HG02973 (cell line): ENCODE measurements around the gene KIF6.

ENCODE experiments used
- ATAC-seq: cut with Tn5 transposase; IDR thresholded peaks from one replicate; pipeline ENCODE4 v1.9.1; 2021; ENCODE audit warnings: moderate library complexity; ENCODE audit not compliant: unreplicated experiment

The KIF6 gene

GRCh38 chr6:39599341-39599740 lies 125.9 kb downstream of the KIF6 start:
- ATAC-seq, result no peak

DNA sequence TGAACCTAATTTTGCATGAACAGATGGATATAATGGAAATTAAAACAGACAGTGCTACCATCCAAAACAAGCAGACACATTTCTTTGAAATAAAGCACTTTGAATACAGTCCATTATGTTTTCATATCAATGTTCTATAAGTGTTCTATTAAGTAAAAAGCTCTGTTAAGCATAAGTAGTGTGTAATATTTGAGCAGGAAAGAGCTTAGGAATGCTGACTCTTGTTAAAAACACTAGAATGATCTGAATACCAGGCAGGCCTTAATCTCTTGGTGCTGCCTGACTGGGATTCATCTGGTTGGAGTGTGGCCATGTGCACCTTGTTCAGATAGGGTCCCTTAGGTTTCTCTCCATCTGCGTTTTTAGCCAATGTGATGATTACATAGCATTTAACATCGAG lies 130.9 kb downstream of the KIF6 start:
- ATAC-seq, result no peak

DNA sequence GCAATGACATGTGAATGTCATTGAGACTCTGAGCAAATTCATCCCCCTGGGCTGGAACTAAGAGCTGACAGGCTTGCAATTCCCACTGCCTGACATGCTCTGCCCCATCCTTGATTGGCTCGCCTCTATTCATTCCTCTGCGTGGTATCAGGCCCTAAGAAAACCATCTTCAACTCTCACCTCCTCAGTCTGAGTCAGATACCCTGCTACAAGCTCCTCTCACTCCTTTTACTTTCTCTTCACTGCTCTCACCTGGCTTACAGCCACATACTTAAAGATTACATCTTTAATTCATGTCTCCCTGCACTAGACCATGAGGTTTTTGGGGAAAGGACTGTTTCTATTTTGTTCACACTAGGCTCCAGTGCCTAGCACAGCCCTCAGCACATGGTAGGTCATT lies 131.6 kb downstream of the KIF6 start:
- no peak for ATAC-seq

GRCh38 chr6:39590871-39591393 lies 134.3 kb downstream of the KIF6 start:
- no peak for ATAC-seq

- ATAC-seq, result no peak
These were observed 138.1 kb downstream of the KIF6 start for GRCh38 chr6:39587080-39587479.

- ATAC-seq, result no peak
These were observed 139.6 kb downstream of the KIF6 start for GRCh38 chr6:39585641-39586040.

- ATAC-seq, result no peak
These were observed 147.6 kb downstream of the KIF6 start for GRCh38 chr6:39577446-39578165.

- ATAC-seq, result no peak
These were observed 148.5 kb downstream of the KIF6 start for GRCh38 chr6:39576556-39577303.

- ATAC-seq, result no peak
These were observed 150.2 kb downstream of the KIF6 start for GRCh38 chr6:39574991-39575390.

DNA sequence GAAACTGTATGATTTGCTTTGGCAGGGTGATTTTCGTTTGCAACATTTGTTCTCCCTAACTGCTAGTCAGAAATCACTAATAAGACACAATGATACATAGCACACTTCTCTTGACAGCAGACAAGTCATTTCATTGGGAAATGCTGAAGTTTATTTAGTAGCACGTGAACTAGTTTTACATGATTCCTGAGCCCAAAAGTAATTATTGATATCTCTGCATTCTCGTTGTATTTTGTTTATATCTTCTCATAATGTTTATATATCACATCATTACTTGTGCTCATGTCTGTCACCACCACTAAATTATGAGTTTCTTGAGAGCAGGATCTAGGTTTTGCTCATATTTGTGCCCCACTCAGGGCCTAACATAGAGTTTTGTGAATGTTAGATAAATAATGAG lies 151.7 kb downstream of the KIF6 start:
- no peak for ATAC-seq

- ATAC-seq, result no peak
These were observed 152.4 kb downstream of the KIF6 start for GRCh38 chr6:39572661-39573340.

- ATAC-seq, result no peak
These were observed 156.3 kb downstream of the KIF6 start for GRCh38 chr6:39568896-39569295.

- no peak for ATAC-seq
These were observed 158.1 kb downstream of the KIF6 start for GRCh38 chr6:39567091-39567490.

GRCh38 chr6:39566456-39566855 lies 158.8 kb downstream of the KIF6 start:
- ATAC-seq, result no peak

DNA sequence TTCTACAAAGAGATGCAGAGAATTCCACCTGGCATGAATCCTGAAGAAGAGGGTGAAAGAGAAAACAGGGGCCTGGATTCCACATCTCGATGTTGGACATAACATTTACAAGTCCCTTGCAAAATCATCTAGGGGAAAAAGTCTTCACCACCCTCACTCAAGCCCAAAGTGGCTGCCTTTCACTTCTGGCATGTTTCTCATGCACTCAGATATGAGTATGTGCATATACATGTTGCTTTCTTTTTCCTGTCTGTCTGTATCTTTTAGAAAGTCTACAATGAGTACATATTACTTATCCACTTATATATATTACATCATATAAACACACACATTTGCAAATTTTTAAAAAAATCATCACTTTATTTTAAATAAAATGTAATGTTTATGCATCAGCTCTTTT lies 159.3 kb downstream of the KIF6 start:
- ATAC-seq, result no peak

DNA sequence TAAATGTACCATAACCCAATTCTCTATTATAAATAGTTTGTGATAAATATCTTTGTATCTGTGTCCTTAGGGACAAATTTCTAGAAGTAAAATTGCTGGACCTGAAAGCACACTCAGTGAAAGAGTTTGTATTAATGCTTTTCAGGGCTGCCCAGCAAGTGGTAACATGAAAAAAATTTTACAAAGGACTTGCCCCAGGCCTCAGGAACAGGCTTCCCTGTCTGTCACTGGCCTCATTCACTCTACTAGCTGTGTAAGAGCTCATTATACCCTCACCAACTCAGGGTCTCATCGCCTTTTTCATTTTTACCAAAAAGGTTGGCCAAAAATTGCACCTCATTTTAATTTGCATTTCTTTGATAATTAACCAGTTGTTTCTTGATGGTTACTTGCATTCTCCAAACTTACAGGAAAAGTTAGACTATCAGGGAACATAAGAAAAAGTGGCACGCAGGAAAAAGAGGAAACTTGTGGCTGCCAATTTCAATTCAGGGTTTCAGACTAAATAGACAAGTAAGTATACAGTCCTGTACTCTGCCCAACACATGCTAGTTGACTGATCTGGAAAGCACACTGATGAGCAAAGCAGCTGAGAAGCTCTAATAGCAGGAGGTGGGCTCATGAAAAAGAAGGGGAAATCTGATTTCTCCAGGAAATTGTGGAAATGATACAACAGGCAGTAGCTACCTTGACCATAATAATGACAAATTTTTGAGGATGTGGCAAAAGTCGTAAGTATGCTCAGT lies 161.5 kb downstream of the KIF6 start:
- no peak for ATAC-seq

- ATAC-seq, result no peak
These were observed 163.5 kb downstream of the KIF6 start for GRCh38 chr6:39561536-39562266.

- no peak for ATAC-seq
These were observed 164.3 kb downstream of the KIF6 start for GRCh38 chr6:39560915-39561314.

DNA sequence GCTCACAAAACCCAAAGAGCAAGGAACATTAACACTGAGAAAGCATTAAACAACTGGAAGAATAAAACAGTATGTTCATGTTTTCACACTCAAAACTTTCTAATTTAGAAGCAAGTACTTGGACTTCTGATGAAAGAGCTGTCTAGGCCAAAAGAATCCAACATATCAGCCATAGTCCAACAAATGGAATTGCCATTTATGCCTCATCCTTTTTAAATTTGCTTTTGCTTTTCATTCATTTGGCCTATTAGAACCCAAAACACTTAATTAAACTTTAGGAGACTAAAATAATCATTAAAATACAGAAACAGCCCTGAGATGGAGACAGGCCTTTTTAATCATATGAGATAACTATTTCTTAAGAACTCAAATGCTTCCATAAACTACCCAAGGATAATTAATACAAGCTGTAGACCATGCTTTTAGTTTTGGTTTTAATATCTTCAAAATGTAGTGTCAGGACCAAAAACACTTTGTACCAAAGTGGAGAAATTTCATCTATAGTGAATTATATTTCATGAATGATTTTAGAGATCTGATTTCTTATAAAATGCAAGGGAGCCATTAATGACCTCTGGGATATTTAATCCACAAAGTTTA lies 166.5 kb downstream of the KIF6 start:
- ATAC-seq, result no peak

DNA sequence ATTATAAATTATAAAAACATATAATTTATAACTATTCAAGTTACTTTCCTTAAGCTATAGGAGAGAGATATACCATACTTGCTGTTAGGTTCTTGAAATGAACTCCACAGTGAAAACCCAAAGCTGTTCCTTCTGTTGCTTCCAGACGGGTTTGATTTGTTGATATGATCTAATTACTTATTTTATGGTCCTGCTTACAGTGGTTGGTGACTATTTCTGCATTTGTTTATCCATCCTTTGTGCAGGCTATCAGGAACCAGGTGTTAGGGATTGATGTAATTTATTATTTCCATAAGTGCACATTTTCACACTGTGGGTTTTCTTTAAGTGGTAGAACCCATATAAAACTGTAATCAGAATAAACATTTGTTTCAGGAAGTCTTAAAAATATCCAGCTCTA lies 167.1 kb downstream of the KIF6 start:
- no peak for ATAC-seq
